PFSK-1 (cell line): ENCODE data around the gene ZNF792.

ENCODE experiments used
- FOXP2 ChIP-seq: optimal IDR thresholded peaks from 2 replicates; pipeline ENCODE3; 2011; ENCODE audit warnings: borderline replicate concordance, control low read depth, inconsistent platforms; ENCODE audit not compliant: insufficient read depth; ENCODE audit errors: extremely low read length, extremely low read depth
- POLR2AphosphoS5 ChIP-seq: IDR thresholded peaks from 2 replicates; pipeline ENCODE4 v1.6.1; 2012; ENCODE audit warnings: low read depth, mild to moderate bottlenecking, control low read depth, low read length, moderate library complexity
- REST ChIP-seq, 2 experiments: IDR thresholded peaks; 2 replicates each; pipeline versions ENCODE4 v1.6.1 to v1.8.0; 2011 to 2012; ENCODE audit warnings: low read depth in 2 of 2, low read length in 2 of 2, control low read depth in 1 of 2, inconsistent platforms in 1 of 2, mild to moderate bottlenecking in 1 of 2, moderate library complexity in 1 of 2; ENCODE audit not compliant: insufficient read depth in 1 of 2
- SIN3A ChIP-seq: IDR thresholded peaks from 2 replicates; pipeline ENCODE4 v1.6.1; 2012; ENCODE audit warnings: mild to moderate bottlenecking, low read length, moderate library complexity, borderline replicate concordance; ENCODE audit not compliant: insufficient read depth
- TAF1 ChIP-seq: IDR thresholded peaks from 2 replicates; pipeline ENCODE4 v1.6.1; 2012; ENCODE audit warnings: low read length, control low read depth, borderline replicate concordance; ENCODE audit not compliant: insufficient read depth

The ZNF792 gene

DNA sequence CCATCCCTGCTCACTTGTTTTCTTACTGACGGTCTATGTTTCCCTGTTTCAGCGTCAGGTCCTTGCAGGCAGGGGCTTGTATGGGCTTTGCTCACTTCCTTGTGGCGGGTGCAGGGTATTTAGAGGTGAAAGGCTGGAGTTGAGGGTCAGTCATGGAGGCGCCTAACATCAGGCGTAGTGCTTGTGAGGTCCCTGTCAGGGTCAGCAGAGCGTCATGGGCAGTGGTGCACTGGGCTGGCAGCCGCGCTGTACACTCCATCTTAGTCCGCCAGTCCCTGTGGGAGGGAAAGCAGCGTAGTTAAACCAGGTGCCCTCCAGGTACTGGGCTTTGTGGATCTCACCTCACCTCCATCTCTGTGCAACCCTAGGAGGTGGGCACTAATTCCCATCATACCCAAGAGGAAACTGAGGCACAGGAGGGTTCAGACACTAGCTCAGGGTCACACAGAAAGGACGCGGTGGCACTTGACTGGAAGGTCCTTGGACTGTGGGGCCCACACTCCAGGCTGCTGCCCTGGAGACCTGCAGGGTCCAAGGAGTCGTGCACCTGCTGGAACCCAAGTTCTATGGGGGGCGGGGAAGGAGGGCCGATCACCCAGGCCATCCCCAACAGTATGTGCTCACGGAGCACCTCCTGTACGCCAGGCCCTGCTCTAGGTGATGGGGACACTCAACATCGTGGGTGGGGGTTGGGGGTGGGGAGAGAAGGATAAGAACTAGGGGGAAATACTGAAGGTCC is 40.7 kb upstream of the ZNF792 start:
- TF ChIP-seq REST (IDR thresholded peaks at IDR 0.05; ENCODE audit: insufficient read depth in 1 of 2, low read depth in 2 of 2, low read length in 2 of 2) = no peak
- TF ChIP-seq POLR2AphosphoS5 = no peak

GRCh38 chr19:35002037-35002535 is 38.1 kb upstream of the ZNF792 start:
- TF ChIP-seq SIN3A (no peak), FOXP2 (no peak), REST (IDR thresholded peaks at IDR 0.05; ENCODE audit: insufficient read depth in 1 of 2, low read depth in 2 of 2, low read length in 2 of 2) (no peak), TAF1 (no peak), POLR2AphosphoS5 (no peak)

DNA sequence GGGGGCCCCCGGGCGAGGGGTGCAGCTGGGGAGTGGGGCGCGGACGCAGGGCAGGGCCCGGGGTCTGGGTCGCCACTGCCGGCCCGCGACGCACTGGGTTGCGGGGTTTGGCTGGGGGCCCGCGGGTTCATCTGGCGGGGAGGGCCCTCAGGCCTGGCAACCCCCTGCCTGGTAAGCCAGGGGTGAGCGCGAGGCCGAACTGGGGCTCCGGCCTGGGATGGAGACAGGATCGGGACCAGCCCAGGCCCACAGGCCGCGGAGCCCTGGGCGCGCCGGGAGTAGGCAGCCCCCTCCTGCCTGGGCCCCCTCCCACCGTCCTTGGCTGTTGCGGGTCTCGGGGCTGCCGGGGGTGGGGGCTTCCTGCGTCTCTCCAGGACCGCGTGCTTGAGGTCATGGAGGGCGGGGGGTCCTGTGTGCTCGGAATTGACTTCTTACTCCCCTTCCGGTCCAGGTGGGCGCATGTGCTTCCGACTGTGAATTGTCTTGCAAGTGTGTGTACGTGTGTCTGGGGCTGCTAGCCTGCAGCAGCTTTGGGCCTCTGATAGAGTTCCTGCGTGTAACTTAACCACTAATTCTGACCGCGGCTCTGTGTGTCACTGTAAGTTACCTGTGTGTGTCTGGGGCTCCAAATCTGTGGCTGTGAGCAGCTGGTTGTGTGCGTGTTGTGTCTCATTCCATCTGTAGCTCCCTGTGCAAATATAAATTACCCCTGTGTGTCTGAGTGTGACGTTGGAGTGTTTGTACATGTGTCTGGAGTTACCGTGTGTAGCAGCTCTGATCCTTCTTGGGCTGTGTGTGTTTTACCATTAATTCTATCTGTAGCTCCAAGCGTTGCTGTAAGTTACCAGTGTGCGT is 36.8 kb upstream of the ZNF792 start:
- TF ChIP-seq POLR2AphosphoS5 (no peak), FOXP2 (no peak), TAF1 (no peak), SIN3A (no peak), REST (IDR thresholded peaks at IDR 0.05; ENCODE audit: insufficient read depth in 1 of 2, low read depth in 2 of 2, low read length in 2 of 2) (no peak)

GRCh38 chr19:35000338-35000646 is 36.3 kb upstream of the ZNF792 start:
- no peak for TF ChIP-seq TAF1
- TF ChIP-seq FOXP2 = no peak
- no peak for TF ChIP-seq REST (IDR thresholded peaks at IDR 0.05; ENCODE audit: insufficient read depth in 1 of 2, low read depth in 2 of 2, low read length in 2 of 2)
- no peak for TF ChIP-seq POLR2AphosphoS5
